NCI-H226 (cell line): ENCODE results near the gene SPATA6L.
"Not testable (repeated sequence)": the region's sequence is repeated elsewhere in the genome, so short reads cannot be mapped to it uniquely, and the experiment has no call there.

Experiments
- DNase-seq: peaks from one replicate; pipeline ENCODE4 v3.0.0-alpha.2; 2015

Gene SPATA6L

GRCh38 chr9:4622016-4622415 lies 44.3 kb downstream of the SPATA6L start:
- DNase-seq, result no peak

DNA sequence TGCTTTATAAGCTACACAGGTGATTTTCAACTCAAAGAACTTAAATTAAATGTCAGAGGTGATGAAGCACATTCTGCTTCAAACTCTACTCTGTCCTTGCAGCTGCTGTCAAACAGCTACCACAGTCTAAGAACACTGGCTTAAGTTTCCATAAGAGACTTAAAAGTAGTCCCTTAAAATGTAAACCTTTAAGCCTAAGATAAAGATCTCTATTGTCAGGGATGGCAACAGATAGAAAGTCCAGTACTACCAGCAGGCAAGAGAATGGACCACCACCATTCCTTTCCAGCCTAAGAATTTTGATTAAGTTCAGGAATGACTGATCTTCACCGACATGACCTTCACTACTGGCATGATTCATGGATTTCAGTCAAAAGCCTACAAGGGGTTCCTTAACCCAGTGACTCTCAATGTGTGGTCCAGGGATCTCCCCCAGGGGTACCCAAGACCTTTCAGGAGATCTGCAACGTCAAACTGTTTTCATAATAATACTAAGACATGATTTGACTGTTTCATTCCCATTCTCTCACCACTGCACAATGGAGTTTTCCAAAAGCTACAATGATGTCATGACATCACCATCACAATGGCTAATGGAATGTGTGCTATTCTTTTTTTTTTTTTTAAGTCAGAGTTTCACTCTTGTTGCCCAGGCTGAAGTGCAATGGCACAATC lies 45.3 kb downstream of the SPATA6L start:
- DNase-seq, result no peak

GRCh38 chr9:4620057-4620765 lies 46.1 kb downstream of the SPATA6L start:
- no peak for DNase-seq

GRCh38 chr9:4618700-4619099 lies 47.6 kb downstream of the SPATA6L start:
- no peak for DNase-seq

DNA sequence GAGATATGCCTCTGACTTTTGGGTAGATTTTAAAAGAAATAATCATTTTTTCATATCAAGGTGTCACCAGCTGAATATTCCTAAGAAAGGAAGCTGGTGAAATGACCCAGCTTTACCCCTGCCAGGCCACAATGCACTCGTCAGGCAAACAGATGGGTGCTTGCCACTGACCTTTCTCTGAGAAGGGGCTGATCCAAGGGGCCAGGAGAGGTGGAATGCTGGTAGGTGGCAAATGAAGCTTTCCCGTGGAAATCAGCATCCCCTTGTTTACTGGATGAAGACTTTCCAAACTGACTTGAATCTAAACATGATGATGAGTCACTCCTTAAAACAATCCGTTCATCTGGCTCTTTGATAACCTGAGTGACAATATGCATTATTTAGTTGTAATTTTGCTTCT lies 48.5 kb downstream of the SPATA6L start:
- no peak for DNase-seq

DNA sequence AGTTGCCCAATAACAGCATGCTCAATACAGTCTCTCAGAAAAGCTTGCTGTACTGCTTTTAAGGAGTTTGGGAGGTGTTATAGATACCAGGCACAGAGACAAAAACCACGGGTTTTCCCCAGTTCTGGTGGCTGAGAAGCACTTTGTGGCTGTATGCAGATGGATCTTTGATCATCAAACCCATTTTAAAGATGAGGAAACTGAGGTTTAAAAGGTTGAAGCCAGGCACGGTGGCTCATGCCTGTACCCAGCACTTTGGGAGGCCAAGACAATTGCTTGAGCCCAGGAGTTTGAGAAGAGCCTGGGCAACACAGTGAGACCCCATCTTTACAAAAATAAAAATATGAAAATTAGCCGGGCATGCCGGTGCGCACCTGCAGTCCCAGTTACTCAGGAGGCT lies 50.5 kb downstream of the SPATA6L start:
- DNase-seq, result no peak

DNA sequence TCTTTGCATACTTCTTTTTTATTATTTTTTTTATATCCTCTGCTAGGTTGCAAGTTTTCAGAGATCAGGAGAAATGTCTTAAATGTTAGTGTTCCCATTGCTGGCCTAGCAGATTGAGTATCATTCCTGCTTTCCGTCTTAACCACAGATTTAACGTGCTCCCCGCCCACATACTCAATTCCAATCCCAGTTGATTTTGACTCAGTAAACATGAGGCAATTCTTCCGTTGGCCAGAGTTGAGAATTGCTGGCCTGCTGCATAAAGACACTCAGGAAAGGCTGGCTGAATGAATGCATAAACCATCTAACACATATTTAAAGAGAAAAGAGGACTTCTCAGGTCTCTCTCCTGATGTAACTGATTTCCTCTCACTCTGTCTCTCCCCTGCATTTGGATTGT lies 51.0 kb downstream of the SPATA6L start:
- no peak for DNase-seq

DNA sequence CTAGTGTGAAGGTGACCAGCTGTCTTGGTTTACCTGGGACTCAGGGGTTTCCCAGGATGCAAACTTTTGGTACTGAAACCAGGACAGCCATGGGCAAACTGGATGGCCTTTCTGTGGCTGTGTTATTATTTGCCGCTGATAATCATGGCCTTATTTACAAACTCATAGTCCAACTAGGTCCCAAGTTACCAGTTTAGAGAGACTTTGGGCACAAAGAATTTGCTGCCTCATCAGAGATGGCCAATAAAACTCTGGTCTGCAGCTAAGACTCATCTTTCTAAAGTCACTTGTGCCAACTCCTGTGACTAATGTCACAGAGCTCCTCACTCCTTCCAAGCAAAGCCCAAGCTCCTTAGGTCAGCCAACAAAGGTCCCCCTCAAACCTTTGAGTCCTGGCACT lies 51.7 kb downstream of the SPATA6L start:
- no peak for DNase-seq

- not testable (repeated sequence) for DNase-seq
Measured at GRCh38 chr9:4606033-4606432, 60.2 kb downstream of the SPATA6L start.

DNA sequence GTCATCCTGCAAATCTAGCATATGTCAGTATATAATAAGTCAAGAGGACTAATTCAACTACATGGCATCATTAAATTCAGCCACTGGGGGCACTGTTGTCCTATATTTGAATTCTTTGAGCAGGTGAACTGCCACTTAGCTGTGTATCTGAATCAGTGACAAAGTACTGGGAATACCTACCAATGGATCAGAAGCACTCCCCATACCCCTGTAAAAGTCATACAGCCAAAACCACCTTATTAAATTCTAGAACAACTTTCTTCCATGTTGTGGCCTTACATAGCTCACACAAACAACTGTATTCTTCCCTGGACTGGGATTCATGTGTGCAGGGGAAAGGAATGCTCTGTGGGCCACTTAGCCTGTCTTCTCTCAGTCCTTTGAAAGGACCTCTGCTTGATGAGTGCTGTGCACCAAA lies 61.6 kb downstream of the SPATA6L start:
- DNase-seq, result peak; percentile 24

DNA sequence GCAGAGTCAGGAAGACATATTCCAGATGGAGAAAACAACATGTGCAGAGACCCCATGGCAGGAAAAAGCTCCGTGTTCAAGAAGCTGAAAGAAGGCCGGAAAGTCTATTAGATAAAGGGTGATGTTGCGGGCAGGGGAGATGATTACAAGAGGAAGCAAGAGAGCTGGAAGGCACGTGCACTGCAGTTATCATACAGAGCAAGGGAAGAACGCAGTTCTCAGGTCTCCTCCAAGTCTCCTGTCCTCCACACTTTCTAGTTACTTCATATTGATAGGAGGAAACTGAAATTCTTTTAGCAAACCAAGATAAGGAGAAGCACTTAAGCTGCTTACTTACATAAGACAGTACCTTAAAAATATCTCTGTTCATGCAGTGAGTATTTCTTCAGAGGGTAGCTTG lies 62.5 kb downstream of the SPATA6L start:
- DNase-seq, result no peak

- DNase-seq, result no peak
Measured at GRCh38 chr9:4600368-4600767, 65.9 kb downstream of the SPATA6L start.

DNA sequence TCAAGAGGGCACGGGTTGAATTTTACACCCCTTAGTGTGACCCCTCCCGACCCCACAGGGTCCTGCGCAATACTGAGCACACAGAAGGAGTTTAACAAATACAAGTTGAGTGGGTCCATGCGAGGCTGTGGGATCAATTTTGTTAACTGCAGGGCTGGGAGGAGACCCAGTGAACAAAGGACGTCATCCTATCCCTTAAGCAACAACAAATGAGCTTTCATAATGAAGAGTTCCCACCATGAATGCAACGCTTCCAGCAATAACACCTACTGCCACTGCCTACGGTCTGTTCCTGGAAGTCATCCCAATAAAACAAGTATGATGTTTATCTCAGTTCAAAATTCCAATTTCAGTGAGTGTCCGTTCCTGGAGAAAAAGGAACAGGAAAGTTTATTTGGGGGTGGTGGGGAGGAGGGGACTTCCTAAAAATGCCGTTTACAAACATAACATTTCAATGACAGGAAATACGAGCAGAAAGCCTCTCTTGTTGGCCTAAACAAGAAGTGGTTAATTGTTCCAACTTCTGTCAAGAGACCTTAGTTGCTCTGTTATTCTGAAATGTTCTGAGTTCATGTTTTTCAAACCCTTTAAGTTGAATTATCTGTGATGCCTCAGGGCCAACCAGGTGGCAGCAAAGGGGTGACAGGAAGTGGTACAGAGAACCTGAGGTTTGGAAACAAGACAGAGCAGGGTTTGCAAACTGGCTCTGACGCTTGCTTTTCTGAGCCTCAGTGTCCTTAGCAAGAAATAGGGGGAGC lies 69.9 kb downstream of the SPATA6L start:
- DNase-seq, result no peak

DNA sequence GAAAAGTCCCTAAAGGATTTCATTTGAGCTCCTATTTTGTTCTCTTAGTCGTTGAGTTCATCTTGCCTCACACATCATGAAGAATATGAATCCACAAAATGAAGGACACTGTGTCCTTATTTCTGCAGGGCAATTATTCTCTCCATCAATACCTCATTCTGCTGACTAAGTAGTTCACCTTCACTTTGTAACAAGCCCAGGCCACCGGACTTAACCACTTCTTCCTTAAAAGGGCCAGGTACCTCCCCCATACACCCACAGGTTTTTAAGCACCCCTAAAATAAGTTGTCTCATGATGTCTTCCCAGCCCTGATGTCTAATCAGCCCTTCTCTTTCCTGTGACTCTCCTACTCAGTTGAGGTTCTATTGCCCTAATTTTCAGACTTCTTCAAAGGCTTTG lies 71.3 kb downstream of the SPATA6L start:
- no peak for DNase-seq

GRCh38 chr9:4594545-4594944 lies 71.7 kb downstream of the SPATA6L start:
- DNase-seq, result no peak

DNA sequence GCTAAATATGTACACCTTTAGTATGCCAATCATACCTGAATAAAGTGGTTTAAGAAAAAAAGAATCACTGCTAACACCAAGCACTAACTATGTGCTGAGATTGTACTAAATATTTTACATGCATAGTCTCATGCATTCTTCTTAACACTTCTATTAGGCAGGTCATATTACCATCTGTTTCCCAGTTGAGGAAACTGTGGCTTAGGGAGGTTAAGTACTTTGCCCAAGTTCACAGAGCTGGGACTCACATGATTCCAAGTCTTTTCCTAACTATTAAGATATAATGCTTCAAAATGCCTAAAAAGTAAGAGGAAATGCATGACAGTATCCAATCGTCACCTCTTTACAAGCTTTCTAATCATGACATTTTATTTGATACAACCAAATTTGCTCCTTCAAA lies 73.4 kb downstream of the SPATA6L start:
- DNase-seq, result no peak

- DNase-seq, result no peak
Measured at GRCh38 chr9:4592295-4592694, 74.0 kb downstream of the SPATA6L start.

GRCh38 chr9:4591123-4591500 lies 75.2 kb downstream of the SPATA6L start:
- no peak for DNase-seq

DNA sequence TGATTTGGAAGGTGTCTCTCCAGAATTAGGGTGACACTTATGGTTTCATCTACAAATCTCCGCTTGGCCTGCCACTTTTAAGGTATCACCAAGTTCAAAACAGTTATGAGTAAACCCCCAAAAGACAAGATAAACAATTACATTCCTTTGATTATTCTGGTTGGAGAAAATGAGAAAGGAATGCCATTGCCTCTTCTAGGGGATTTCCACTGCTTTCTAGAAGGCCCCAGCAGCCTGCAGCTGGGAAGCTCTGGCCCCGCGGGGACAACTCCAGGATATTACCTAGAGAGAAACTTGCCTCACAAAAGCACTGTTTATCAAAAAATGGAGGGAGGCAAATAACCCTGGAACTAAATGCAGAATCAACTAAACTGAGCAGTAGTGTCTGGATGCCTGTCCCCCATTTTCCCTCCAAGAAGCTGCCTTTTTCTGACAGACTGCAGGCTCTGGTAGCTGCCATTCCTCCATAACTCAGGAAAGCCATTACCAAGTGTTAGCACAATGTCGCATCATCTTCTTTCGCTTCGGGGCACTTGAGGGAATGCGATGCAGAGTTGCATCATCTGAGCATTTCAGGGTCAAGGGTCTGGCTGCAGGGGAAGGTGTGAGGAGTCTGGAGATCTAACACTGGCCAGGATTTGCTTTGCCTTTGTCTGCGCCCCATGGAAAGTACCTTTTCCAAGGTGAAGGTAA lies 75.7 kb downstream of the SPATA6L start:
- DNase-seq, result peak; percentile 11

DNA sequence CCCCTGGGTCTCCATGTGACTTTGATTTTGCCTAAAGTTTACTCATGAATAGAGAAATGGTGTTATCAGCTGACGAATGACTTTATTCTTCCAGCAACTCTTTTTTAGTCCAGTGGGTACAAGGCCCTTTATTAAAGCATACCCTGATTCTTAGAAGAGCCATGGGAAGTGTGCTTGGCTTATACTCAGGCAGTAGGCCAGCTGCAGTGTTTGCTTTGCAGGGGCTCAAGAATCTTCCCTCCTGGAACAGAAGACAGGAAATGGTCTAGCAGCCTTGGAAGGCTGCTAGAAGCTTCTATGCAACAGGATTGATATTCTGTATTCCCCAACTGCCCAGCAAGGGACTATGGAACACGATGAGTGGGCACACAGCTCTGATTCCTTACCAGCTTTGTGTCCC lies 77.6 kb downstream of the SPATA6L start:
- DNase-seq, result no peak

DNA sequence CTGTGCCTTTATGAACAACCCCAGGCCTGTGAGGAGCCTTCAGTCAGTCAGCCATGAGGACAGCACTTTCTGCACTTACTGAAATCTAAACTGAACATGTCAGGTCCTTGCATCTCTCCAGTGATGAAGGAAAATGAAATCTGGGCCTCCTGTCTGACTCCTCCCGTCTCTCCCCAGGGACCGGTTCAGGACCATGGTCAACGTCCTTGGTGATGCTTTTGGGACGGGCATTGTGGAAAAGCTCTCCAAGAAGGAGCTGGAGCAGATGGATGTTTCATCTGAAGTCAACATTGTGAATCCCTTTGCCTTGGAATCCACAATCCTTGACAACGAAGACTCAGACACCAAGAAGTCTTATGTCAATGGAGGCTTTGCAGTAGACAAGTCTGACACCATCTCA lies 81.1 kb downstream of the SPATA6L start:
- DNase-seq, result no peak

- no peak for DNase-seq
Measured at GRCh38 chr9:4584636-4585035, 81.6 kb downstream of the SPATA6L start.

- no peak for DNase-seq
Measured at GRCh38 chr9:4583001-4583400, 83.3 kb downstream of the SPATA6L start.
